Measurements from ENCODE around the gene SORCS3. TPM values are rescaled to one million over a fixed set of nuclear protein-coding genes. Genes with fewer than 3 reads are reported as not detected.

SORCS3 gene
- total RNA-seq, 1 donor from 2014 or later, result not detected

GRCh38 chr10:104774234-104774633, 133.1 kb downstream of the SORCS3 start:
- H3K4me1 Mint-ChIP-seq, result no peaks in the 10 kb centered on the region
- CTCF ChIA-PET, result no interaction called here
- no peaks in the 10 kb centered on the region for H3K36me3 Mint-ChIP-seq (ENCODE audit: low read depth)
- intact Hi-C loops (cut with micrococcal nuclease), result no loop called here
- TF ChIP-seq, protein P1, sequence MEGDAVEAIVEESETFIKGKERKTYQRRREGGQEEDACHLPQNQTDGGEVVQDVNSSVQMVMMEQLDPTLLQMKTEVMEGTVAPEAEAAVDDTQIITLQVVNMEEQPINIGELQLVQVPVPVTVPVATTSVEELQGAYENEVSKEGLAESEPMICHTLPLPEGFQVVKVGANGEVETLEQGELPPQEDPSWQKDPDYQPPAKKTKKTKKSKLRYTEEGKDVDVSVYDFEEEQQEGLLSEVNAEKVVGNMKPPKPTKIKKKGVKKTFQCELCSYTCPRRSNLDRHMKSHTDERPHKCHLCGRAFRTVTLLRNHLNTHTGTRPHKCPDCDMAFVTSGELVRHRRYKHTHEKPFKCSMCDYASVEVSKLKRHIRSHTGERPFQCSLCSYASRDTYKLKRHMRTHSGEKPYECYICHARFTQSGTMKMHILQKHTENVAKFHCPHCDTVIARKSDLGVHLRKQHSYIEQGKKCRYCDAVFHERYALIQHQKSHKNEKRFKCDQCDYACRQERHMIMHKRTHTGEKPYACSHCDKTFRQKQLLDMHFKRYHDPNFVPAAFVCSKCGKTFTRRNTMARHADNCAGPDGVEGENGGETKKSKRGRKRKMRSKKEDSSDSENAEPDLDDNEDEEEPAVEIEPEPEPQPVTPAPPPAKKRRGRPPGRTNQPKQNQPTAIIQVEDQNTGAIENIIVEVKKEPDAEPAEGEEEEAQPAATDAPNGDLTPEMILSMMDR (IDR thresholded peaks at IDR 0.05), result no peak
- no peak for DNase-seq
- no peak for ATAC-seq (ENCODE audit: low read depth)
- no peaks in the 10 kb centered on the region for H3K9me3 Mint-ChIP-seq
- H3K27ac Mint-ChIP-seq, result no peak overlapping the region
- POLR2A ChIA-PET, result no interaction called here
- no peaks in the 10 kb centered on the region for H3K27me3 Mint-ChIP-seq
- no peak overlapping the region for H3K4me3 Mint-ChIP-seq

DNA sequence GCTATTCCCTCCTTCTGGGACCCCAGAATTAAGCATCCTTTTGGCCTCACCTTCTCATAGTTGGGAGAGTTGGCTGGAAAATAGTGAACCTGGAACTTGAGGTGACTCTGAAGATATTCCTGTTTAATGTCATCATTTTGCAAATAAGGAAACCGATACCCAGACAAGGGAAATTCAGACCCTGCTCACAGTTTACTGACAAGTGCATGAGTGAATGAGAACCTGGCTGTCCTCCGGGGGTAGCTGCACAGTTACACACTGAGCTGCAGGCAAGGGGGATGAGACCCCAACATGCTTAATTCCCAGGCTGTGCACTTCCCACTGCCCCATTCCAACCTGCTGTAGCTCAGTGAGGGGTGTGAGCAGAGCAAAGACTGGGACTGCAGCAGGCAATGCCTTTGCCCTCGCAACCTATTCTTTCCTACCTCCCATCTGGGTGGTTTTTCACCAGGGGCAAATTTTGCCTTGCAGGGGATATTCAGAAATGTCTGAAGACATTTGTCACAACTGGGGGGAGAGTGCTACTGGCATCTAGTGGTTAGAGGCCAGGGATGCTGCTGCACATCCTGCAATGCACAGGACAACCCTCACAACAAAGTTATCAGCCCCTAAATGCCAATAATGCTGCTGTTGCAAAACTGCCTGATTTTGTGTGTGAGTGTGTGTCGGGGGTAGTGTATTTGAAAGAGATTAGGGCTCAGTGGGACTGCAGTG, 136.2 kb downstream of the SORCS3 start:
- Mint-ChIP-seq H3K4me1 (no peaks in the 10 kb centered on the region), H3K9me3 (no peaks in the 10 kb centered on the region), H3K27ac (no peak overlapping the region), H3K27me3 (peaks cover 3% of the 10 kb centered on the region), H3K36me3 (ENCODE audit: low read depth) (no peaks in the 10 kb centered on the region), H3K4me3 (no peak overlapping the region)
- ChIA-PET POLR2A (no interaction called here), CTCF (no interaction called here)
- intact Hi-C loops (cut with micrococcal nuclease), result loop anchor here (5.0 kb wide), 1 partner anchor 485 kb away; no protein-coding TSS in a partner anchor
- ATAC-seq (ENCODE audit: low read depth), result no peak
- DNase-seq, result no peak
- TF ChIP-seq, protein P1 (IDR thresholded peaks at IDR 0.05), result no peak

DNA sequence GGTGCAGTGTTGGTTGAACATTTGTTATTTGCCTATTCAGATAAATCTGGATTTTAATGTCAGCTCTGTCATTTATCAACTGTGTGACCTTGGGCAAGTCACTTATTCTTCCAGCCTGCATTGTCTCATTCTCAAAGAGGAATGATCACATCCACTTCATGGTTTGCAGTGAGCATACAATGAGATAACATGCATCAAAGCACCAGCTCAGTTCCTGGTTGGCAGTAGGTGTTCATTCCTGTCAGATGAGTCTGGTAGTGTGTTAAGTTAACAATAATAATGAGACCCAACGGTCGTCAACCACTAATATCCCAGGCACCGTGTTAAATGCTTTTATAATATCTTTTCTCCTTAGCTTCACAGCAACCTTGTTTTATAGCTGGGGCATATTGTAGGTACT, 137.3 kb downstream of the SORCS3 start:
- Mint-ChIP-seq H3K36me3 (ENCODE audit: low read depth) (no peaks in the 10 kb centered on the region), H3K27ac (no peak overlapping the region), H3K27me3 (peaks cover 3% of the 10 kb centered on the region), H3K4me3 (no peak overlapping the region), H3K9me3 (no peaks in the 10 kb centered on the region), H3K4me1 (no peaks in the 10 kb centered on the region)
- intact Hi-C loops (cut with micrococcal nuclease), result loop anchor here (5.0 kb wide), 1 partner anchor 486 kb away; no protein-coding TSS in a partner anchor
- ATAC-seq (ENCODE audit: low read depth) (no peak), DNase-seq (no peak)
- CTCF ChIA-PET, result no interaction called here
- TF ChIP-seq, protein P1 (IDR thresholded peaks at IDR 0.05), result no peak
- POLR2A ChIA-PET, result no interaction called here

GRCh38 chr10:104779701-104780100, 138.6 kb downstream of the SORCS3 start:
- no peak for DNase-seq
- no peaks in the 10 kb centered on the region for H3K36me3 Mint-ChIP-seq (ENCODE audit: low read depth)

GRCh38 chr10:104780165-104780564, 139.1 kb downstream of the SORCS3 start:
- TF ChIP-seq, protein P1 (IDR thresholded peaks at IDR 0.05), result no peak
- H3K27ac Mint-ChIP-seq, result no peak overlapping the region
- intact Hi-C loops (cut with micrococcal nuclease), result no loop called here

More at GRCh38 chr10:104779701-104780100, 138.6 kb downstream of the SORCS3 start:
- no peaks in the 10 kb centered on the region for H3K9me3 Mint-ChIP-seq
- peaks cover 3% of the 10 kb centered on the region for H3K27me3 Mint-ChIP-seq
- ATAC-seq (ENCODE audit: low read depth), result no peak
- ChIA-PET POLR2A (no interaction called here), CTCF (no interaction called here)
- no peak overlapping the region for H3K27ac Mint-ChIP-seq
- no peaks in the 10 kb centered on the region for H3K4me1 Mint-ChIP-seq
- intact Hi-C loops (cut with micrococcal nuclease), result loop anchor here (5.0 kb wide), 1 partner anchor 487 kb away; no protein-coding TSS in a partner anchor
- TF ChIP-seq, protein P1 (IDR thresholded peaks at IDR 0.05), result no peak
- no peak overlapping the region for H3K4me3 Mint-ChIP-seq

More at GRCh38 chr10:104780165-104780564, 139.1 kb downstream of the SORCS3 start:
- H3K4me3 Mint-ChIP-seq, result no peak overlapping the region
- ChIA-PET POLR2A (no interaction called here), CTCF (no interaction called here)
- H3K27me3 Mint-ChIP-seq, result peaks cover 3% of the 10 kb centered on the region
- ATAC-seq (ENCODE audit: low read depth), result no peak
- H3K36me3 Mint-ChIP-seq (ENCODE audit: low read depth), result no peaks in the 10 kb centered on the region
- H3K4me1 Mint-ChIP-seq, result no peaks in the 10 kb centered on the region
- DNase-seq, result no peak
- H3K9me3 Mint-ChIP-seq, result no peaks in the 10 kb centered on the region
